Measurements from ENCODE around the gene ANKRD11. TPM values are rescaled to one million over a fixed set of nuclear protein-coding genes. Genes with fewer than 3 reads are reported as not detected.
A peak's percentile ranks its signal among the peaks of the same experiment; 100 is the strongest.

ANKRD11 gene
- total RNA-seq, 1 donor from 2014 or later: 367 TPM

GRCh38 chr16:89444151-89444723, 46.1 kb downstream of the ANKRD11 start:
- no peak for TF ChIP-seq CTCF (IDR thresholded peaks at IDR 0.05; ENCODE audit: partially characterized antibody, unreplicated experiment)
- no peak for DNase-seq
- H3K27ac Mint-ChIP-seq (ENCODE audit: unreplicated experiment): peak overlapping the region; percentile 8
- peaks cover 22% of the 10 kb centered on the region for H3K27me3 Mint-ChIP-seq (ENCODE audit: unreplicated experiment)
- H3K9me3 Mint-ChIP-seq (ENCODE audit: unreplicated experiment): peaks cover 32% of the 10 kb centered on the region
- peak overlapping the region; percentile 28 for H3K4me3 Mint-ChIP-seq (ENCODE audit: unreplicated experiment)
- H3K36me3 Mint-ChIP-seq (ENCODE audit: unreplicated experiment): no peaks in the 10 kb centered on the region
- H3K4me1 Mint-ChIP-seq (ENCODE audit: low read depth, unreplicated experiment): peaks cover 74% of the 10 kb centered on the region

GRCh38 chr16:89443727-89444084, 46.7 kb downstream of the ANKRD11 start:
- Mint-ChIP-seq H3K9me3 (ENCODE audit: unreplicated experiment) (peaks cover 32% of the 10 kb centered on the region), H3K27ac (ENCODE audit: unreplicated experiment) (peak overlapping the region; percentile 8), H3K36me3 (ENCODE audit: unreplicated experiment) (no peaks in the 10 kb centered on the region), H3K4me3 (ENCODE audit: unreplicated experiment) (peak overlapping the region; percentile 52), H3K27me3 (ENCODE audit: unreplicated experiment) (peaks cover 22% of the 10 kb centered on the region), H3K4me1 (ENCODE audit: low read depth, unreplicated experiment) (peaks cover 76% of the 10 kb centered on the region)
- no peak for TF ChIP-seq CTCF (IDR thresholded peaks at IDR 0.05; ENCODE audit: partially characterized antibody, unreplicated experiment)
- DNase-seq: no peak

- H3K27me3 Mint-ChIP-seq (ENCODE audit: unreplicated experiment): peaks cover 21% of the 10 kb centered on the region
- DNase-seq: no peak
- H3K4me1 Mint-ChIP-seq (ENCODE audit: low read depth, unreplicated experiment): peaks cover 74% of the 10 kb centered on the region
- TF ChIP-seq CTCF (IDR thresholded peaks at IDR 0.05; ENCODE audit: partially characterized antibody, unreplicated experiment): no peak
- H3K4me3 Mint-ChIP-seq (ENCODE audit: unreplicated experiment): peak overlapping the region; percentile 59
- peaks cover 30% of the 10 kb centered on the region for H3K9me3 Mint-ChIP-seq (ENCODE audit: unreplicated experiment)
- H3K27ac Mint-ChIP-seq (ENCODE audit: unreplicated experiment): peak overlapping the region; percentile 67
- no peaks in the 10 kb centered on the region for H3K36me3 Mint-ChIP-seq (ENCODE audit: unreplicated experiment)
Measured at GRCh38 chr16:89442990-89443726, 47.2 kb downstream of the ANKRD11 start.

- peak; percentile 37 for DNase-seq
- Mint-ChIP-seq H3K27me3 (ENCODE audit: unreplicated experiment) (peaks cover 22% of the 10 kb centered on the region), H3K27ac (ENCODE audit: unreplicated experiment) (peak overlapping the region; percentile 67), H3K36me3 (ENCODE audit: unreplicated experiment) (no peaks in the 10 kb centered on the region), H3K4me3 (ENCODE audit: unreplicated experiment) (peak overlapping the region; percentile 59), H3K4me1 (ENCODE audit: low read depth, unreplicated experiment) (peaks cover 80% of the 10 kb centered on the region), H3K9me3 (ENCODE audit: unreplicated experiment) (peaks cover 33% of the 10 kb centered on the region)
- TF ChIP-seq CTCF (IDR thresholded peaks at IDR 0.05; ENCODE audit: partially characterized antibody, unreplicated experiment): no peak
Measured at GRCh38 chr16:89442588-89442987, 47.8 kb downstream of the ANKRD11 start.

- peak overlapping the region; percentile 62 for H3K27ac Mint-ChIP-seq (ENCODE audit: unreplicated experiment)
Measured at GRCh38 chr16:89439659-89440058, 50.7 kb downstream of the ANKRD11 start.

More at GRCh38 chr16:89439659-89440058, 50.7 kb downstream of the ANKRD11 start:
- Mint-ChIP-seq H3K27me3 (ENCODE audit: unreplicated experiment) (peaks cover 15% of the 10 kb centered on the region), H3K9me3 (ENCODE audit: unreplicated experiment) (peaks cover 28% of the 10 kb centered on the region), H3K4me3 (ENCODE audit: unreplicated experiment) (peak overlapping the region; percentile 5), H3K4me1 (ENCODE audit: low read depth, unreplicated experiment) (peaks cover 76% of the 10 kb centered on the region), H3K36me3 (ENCODE audit: unreplicated experiment) (peaks cover 6% of the 10 kb centered on the region)
- TF ChIP-seq CTCF (IDR thresholded peaks at IDR 0.05; ENCODE audit: partially characterized antibody, unreplicated experiment): no peak
- DNase-seq: no peak
